Right atrium auricular region (tissue), 2 donors: Measurements from ENCODE around the gene FAU. TPM values are rescaled to one million over a fixed set of nuclear protein-coding genes. Genes with fewer than 3 reads are reported as not detected.

Experiments
- DNase-seq: peaks from one replicate; pipeline ENCODE4 v3.0.0-alpha.2; 2019; ENCODE audit warnings: low spot score
- H3K27ac ChIP-seq, 2 donors: fragments of 200-600 bp; sonication (generic); 1 replicate in 1 of 2; 2 replicates in 1 of 2; pipeline ENCODE4 v1.5.1; 2016 to 2019
- H3K27me3 ChIP-seq, 2 donors: fragments of 200-600 bp; sonication (generic); one replicate each; pipeline versions ENCODE4 v1.5.1 to v1.6.0; 2017 to 2019
- H3K36me3 ChIP-seq: fragments of 200-600 bp; sonication (generic); one replicate; pipeline ENCODE4 v1.5.1; 2016
- H3K4me1 ChIP-seq, 2 donors: fragments of 200-600 bp; sonication (generic); one replicate each; pipeline versions ENCODE4 v1.5.1 to v1.6.0; 2017 to 2019
- H3K4me3 ChIP-seq, 2 donors: fragments of 200-600 bp; sonication (generic); 1 replicate in 1 of 2; 2 replicates in 1 of 2; pipeline ENCODE4 v1.5.1; 2017 to 2019; ENCODE audit warnings: mild to moderate bottlenecking in 1 of 2, moderate library complexity in 1 of 2
- H3K9me3 ChIP-seq, 2 donors: fragments of 200-600 bp; sonication (generic); one replicate each; pipeline ENCODE4 v1.5.1; 2019
- CTCF ChIP-seq, 2 donors: fragments of 200-600 bp; sonication (generic); IDR thresholded peaks; one replicate each; pipeline ENCODE4 v1.5.1; 2019; ENCODE audit warnings: antibody characterized with exemption in 2 of 2
- total RNA-seq, 2 donors: library from RNA; depleted of rRNA; stranded (reverse); fragments of >200 nt; gene quantifications; one replicate each; pipeline ENCODE4 v1.1.0, GENCODE V29; 2016

The FAU gene
- total RNA-seq, 2 donors from 2014 or later: 361 to 585 TPM

- TF ChIP-seq CTCF (IDR thresholded peaks at IDR 0.05): no peak
- Histone ChIP-seq H3K4me3 (no peak overlapping the region), H3K9me3 (no peaks in the 10 kb centered on the region), H3K4me1 (peaks cover 0 to 20% of the 10 kb centered on the region in 2 donors), H3K36me3 (no peaks in the 10 kb centered on the region), H3K27me3 (no peaks in the 10 kb centered on the region), H3K27ac (no peak overlapping the region)
- no peak for DNase-seq
These were observed 26.7 kb upstream of the FAU start for GRCh38 chr11:65148657-65149056.

GRCh38 chr11:65147352-65148075 is 25.6 kb upstream of the FAU start:
- no peaks in the 10 kb centered on the region for H3K36me3 ChIP-seq

GRCh38 chr11:65141896-65142494 is 20.1 kb upstream of the FAU start:
- Histone ChIP-seq H3K27ac (no peak overlapping the region), H3K27me3 (no peaks in the 10 kb centered on the region), H3K4me3 (no peak overlapping the region), H3K9me3 (no peaks in the 10 kb centered on the region), H3K4me1 (no peaks in the 10 kb centered on the region), H3K36me3 (no peaks in the 10 kb centered on the region)
- DNase-seq: no peak
- no peak for TF ChIP-seq CTCF (IDR thresholded peaks at IDR 0.05)

More at GRCh38 chr11:65147352-65148075, 25.6 kb upstream of the FAU start:
- H3K9me3 ChIP-seq: no peaks in the 10 kb centered on the region
- H3K4me1 ChIP-seq: peaks cover 0 to 20% of the 10 kb centered on the region in 2 donors
- H3K4me3 ChIP-seq: no peak overlapping the region
- no peak for DNase-seq
- H3K27me3 ChIP-seq: no peaks in the 10 kb centered on the region
- H3K27ac ChIP-seq: no peak overlapping the region
- TF ChIP-seq CTCF (IDR thresholded peaks at IDR 0.05): no peak

- peaks cover 0 to 35% of the 10 kb centered on the region in 2 donors for H3K4me1 ChIP-seq
- no peak for DNase-seq
- no peaks in the 10 kb centered on the region for H3K27me3 ChIP-seq
- peaks cover 13% of the 10 kb centered on the region for H3K36me3 ChIP-seq
- H3K9me3 ChIP-seq: no peaks in the 10 kb centered on the region
- TF ChIP-seq CTCF (IDR thresholded peaks at IDR 0.05): no peak
- H3K27ac ChIP-seq: no peak overlapping the region
- no peak overlapping the region for H3K4me3 ChIP-seq
These were observed 14.7 kb upstream of the FAU start for GRCh38 chr11:65136515-65137096.

GRCh38 chr11:65135633-65136145 is 13.8 kb upstream of the FAU start:
- DNase-seq: no peak
- Histone ChIP-seq H3K4me1 (peaks cover 0 to 35% of the 10 kb centered on the region in 2 donors), H3K4me3 (peak overlapping the region; percentile 99 to 100), H3K9me3 (no peaks in the 10 kb centered on the region), H3K36me3 (peaks cover 22% of the 10 kb centered on the region), H3K27me3 (no peaks in the 10 kb centered on the region), H3K27ac (peak overlapping the region; percentile 97)
- TF ChIP-seq CTCF (IDR thresholded peaks at IDR 0.05): no peak
